ENCODE data around the gene VGLL4. TPM values are rescaled to one million over a fixed set of nuclear protein-coding genes. Genes with fewer than 3 reads are reported as not detected.

VGLL4 gene
- total RNA-seq, 1 donor from 2014 or later: 29.4 TPM

DNA sequence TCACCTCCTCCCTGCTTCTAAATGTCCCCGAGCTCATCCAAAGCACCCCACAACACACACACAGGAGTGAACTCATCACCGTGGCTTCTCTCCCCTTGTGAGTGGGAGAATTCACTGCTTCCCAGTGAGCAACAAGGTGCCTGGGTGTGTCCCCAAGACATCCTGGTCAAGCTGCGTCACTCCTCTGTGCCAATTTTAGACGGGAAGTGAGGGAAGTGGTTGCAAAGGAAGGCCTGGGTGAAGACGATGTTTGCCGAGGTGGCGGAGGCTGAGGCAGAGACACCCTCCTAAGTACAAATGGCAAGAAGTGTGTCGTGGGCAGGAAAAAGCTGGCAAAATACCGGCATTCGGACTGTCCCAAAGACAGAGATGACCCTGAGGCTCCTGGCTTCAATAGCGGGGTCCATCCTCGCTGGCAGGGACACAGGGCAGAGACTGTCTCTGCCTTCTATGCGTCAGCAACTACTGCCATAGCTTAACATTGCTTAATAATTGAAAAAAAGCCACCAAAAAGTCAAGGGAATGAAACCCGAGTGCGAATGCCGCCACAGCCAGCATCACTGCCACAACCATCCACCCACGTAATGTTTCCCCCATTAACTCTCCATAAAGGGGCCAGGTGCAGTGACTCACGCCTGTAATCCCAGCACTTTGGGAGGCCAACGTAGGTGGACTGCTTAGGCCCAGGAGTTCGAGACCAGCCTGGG, 72.8 kb downstream of the VGLL4 start:
- no peak for TF ChIP-seq CTCF (IDR thresholded peaks at IDR 0.05; ENCODE audit: partially characterized antibody, unreplicated experiment)
- Mint-ChIP-seq H3K27me3 (ENCODE audit: unreplicated experiment) (peaks cover 3% of the 10 kb centered on the region), H3K4me1 (ENCODE audit: low read depth, unreplicated experiment) (peaks cover 29% of the 10 kb centered on the region), H3K9me3 (ENCODE audit: unreplicated experiment) (peaks cover 6% of the 10 kb centered on the region), H3K36me3 (ENCODE audit: unreplicated experiment) (no peaks in the 10 kb centered on the region), H3K27ac (ENCODE audit: unreplicated experiment) (no peak overlapping the region), H3K4me3 (ENCODE audit: unreplicated experiment) (no peak overlapping the region)
- DNase-seq: no peak

- Mint-ChIP-seq H3K36me3 (ENCODE audit: unreplicated experiment) (no peaks in the 10 kb centered on the region), H3K27me3 (ENCODE audit: unreplicated experiment) (peaks cover 3% of the 10 kb centered on the region), H3K4me1 (ENCODE audit: low read depth, unreplicated experiment) (peaks cover 25% of the 10 kb centered on the region), H3K4me3 (ENCODE audit: unreplicated experiment) (no peak overlapping the region), H3K27ac (ENCODE audit: unreplicated experiment) (no peak overlapping the region), H3K9me3 (ENCODE audit: unreplicated experiment) (peaks cover 6% of the 10 kb centered on the region)
- no peak for DNase-seq
- no peak for TF ChIP-seq CTCF (IDR thresholded peaks at IDR 0.05; ENCODE audit: partially characterized antibody, unreplicated experiment)
Observed at GRCh38 chr3:11570251-11570650, 73.5 kb downstream of the VGLL4 start.

DNA sequence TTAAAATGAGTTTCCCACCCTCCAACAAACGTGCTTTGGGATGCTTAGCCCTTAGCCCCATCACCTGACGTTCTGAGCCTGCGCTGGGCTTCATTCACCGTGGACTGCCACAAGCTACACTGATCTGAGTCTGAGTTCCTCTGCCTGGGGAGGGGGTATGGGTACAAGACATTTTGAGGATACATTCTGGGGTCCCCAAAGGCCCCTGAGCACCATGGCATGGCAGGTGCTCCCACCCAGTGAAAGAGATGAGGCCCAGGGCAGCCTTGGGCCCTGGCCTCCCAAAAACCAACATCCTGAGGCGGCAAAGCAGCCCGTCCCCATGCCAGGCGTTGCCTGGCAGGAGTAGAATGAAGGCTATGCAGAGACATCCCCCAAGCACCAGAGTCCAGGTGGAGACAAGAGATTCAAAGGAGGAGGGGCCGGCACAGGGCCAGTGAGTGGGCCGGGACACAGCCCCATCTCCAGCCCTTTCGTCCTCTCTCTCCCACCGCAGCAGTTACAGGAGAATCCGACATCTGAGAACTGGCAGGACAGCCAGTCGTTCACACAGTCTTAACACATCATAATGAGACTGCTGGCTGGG, 74.5 kb downstream of the VGLL4 start:
- H3K4me3 Mint-ChIP-seq (ENCODE audit: unreplicated experiment): no peak overlapping the region
- TF ChIP-seq CTCF (IDR thresholded peaks at IDR 0.05; ENCODE audit: partially characterized antibody, unreplicated experiment): no peak
- peaks cover 6% of the 10 kb centered on the region for H3K9me3 Mint-ChIP-seq (ENCODE audit: unreplicated experiment)
- no peaks in the 10 kb centered on the region for H3K36me3 Mint-ChIP-seq (ENCODE audit: unreplicated experiment)
- no peak overlapping the region for H3K27ac Mint-ChIP-seq (ENCODE audit: unreplicated experiment)
- peaks cover 3% of the 10 kb centered on the region for H3K27me3 Mint-ChIP-seq (ENCODE audit: unreplicated experiment)
- peaks cover 20% of the 10 kb centered on the region for H3K4me1 Mint-ChIP-seq (ENCODE audit: low read depth, unreplicated experiment)
- no peak for DNase-seq

GRCh38 chr3:11568503-11569155, 75.1 kb downstream of the VGLL4 start:
- Mint-ChIP-seq H3K4me3 (ENCODE audit: unreplicated experiment) (no peak overlapping the region), H3K4me1 (ENCODE audit: low read depth, unreplicated experiment) (peaks cover 23% of the 10 kb centered on the region), H3K36me3 (ENCODE audit: unreplicated experiment) (peaks cover 1% of the 10 kb centered on the region), H3K9me3 (ENCODE audit: unreplicated experiment) (peaks cover 7% of the 10 kb centered on the region), H3K27me3 (ENCODE audit: unreplicated experiment) (peaks cover 3% of the 10 kb centered on the region), H3K27ac (ENCODE audit: unreplicated experiment) (no peak overlapping the region)
- DNase-seq: no peak
- TF ChIP-seq CTCF (IDR thresholded peaks at IDR 0.05; ENCODE audit: partially characterized antibody, unreplicated experiment): no peak

Measured in glutamatergic neuron (in vitro differentiated cells).